GM23248 (cell line): ENCODE results near the gene NCOA7. TPM values are rescaled to one million over a fixed set of nuclear protein-coding genes. Genes with fewer than 3 reads are reported as not detected.

Experiments
- DNase-seq: peaks from one replicate; pipeline ENCODE4 v3.0.0-alpha.2; 2015
- H2AFZ ChIP-seq: fragments of 200-600 bp; sonication (generic); 2 replicates; pipeline ENCODE4 v1.6.1; 2016; ENCODE audit warnings: antibody characterized with exemption
- H3F3A ChIP-seq: fragments of 200-600 bp; sonication (generic); 2 replicates; pipeline ENCODE4 v1.6.1; 2016; ENCODE audit warnings: mild to moderate bottlenecking, antibody characterized with exemption, mixed run types; ENCODE audit not compliant: insufficient read depth
- H3K27ac ChIP-seq: fragments of 200-600 bp; sonication (generic); 2 replicates; pipeline ENCODE4 v1.5.1; 2016; ENCODE audit warnings: mild to moderate bottlenecking
- H3K27me3 ChIP-seq: fragments of 200-600 bp; sonication (generic); replicated peaks from 2 replicates; pipeline ENCODE4 v1.6.1; 2016; ENCODE audit warnings: mild to moderate bottlenecking; ENCODE audit not compliant: insufficient read depth
- H3K36me3 ChIP-seq: fragments of 200-600 bp; sonication (generic); 2 replicates; pipeline ENCODE4 v1.6.1; 2016; ENCODE audit warnings: low read depth, mild to moderate bottlenecking
- H3K4me1 ChIP-seq: fragments of 200-600 bp; sonication (generic); 2 replicates; pipeline ENCODE4 v1.6.1; 2016; ENCODE audit warnings: mild to moderate bottlenecking; ENCODE audit not compliant: insufficient read depth
- H3K4me2 ChIP-seq: fragments of 200-600 bp; sonication (generic); one replicate; pipeline ENCODE4 v1.6.1; 2016; ENCODE audit warnings: mild to moderate bottlenecking; ENCODE audit not compliant: unreplicated experiment
- H3K4me3 ChIP-seq: fragments of 200-600 bp; sonication (generic); 2 replicates; pipeline ENCODE4 v1.5.1; 2016; ENCODE audit warnings: mild to moderate bottlenecking
- H3K79me2 ChIP-seq: fragments of 200-600 bp; sonication (generic); 2 replicates; pipeline ENCODE4 v1.6.1; 2016; ENCODE audit warnings: mild to moderate bottlenecking; ENCODE audit not compliant: insufficient read depth
- H3K9ac ChIP-seq: fragments of 200-600 bp; sonication (generic); 2 replicates; pipeline ENCODE4 v1.6.1; 2016; ENCODE audit warnings: mild to moderate bottlenecking
- H3K9me2 ChIP-seq: fragments of 200-600 bp; sonication (generic); 2 replicates; pipeline ENCODE4 v1.6.1; 2016; ENCODE audit warnings: mixed run types, mild to moderate bottlenecking, moderate library complexity; ENCODE audit not compliant: insufficient read depth
- H3K9me3 ChIP-seq: fragments of 200-600 bp; sonication (generic); one replicate; pipeline ENCODE4 v1.6.1; 2017; ENCODE audit warnings: low read depth
- H4K20me1 ChIP-seq: fragments of 200-600 bp; sonication (generic); 2 replicates; pipeline ENCODE4 v1.6.0; 2016; ENCODE audit not compliant: insufficient read depth
- EZH2 ChIP-seq: fragments of 200-600 bp; sonication (generic); IDR thresholded peaks from 2 replicates; pipeline ENCODE4 v1.6.1; 2018; ENCODE audit warnings: antibody characterized with exemption, mild to moderate bottlenecking; ENCODE audit not compliant: insufficient read depth, poor library complexity, severe bottlenecking
- EZH2phosphoT487 ChIP-seq: fragments of 200-600 bp; sonication (generic); IDR thresholded peaks from 2 replicates; pipeline ENCODE4 v1.6.1; 2018; ENCODE audit warnings: antibody characterized with exemption, moderate library complexity, mild to moderate bottlenecking, low read depth; ENCODE audit not compliant: insufficient read depth
- WGBS, 2 experiments: methylation state at CpG; one replicate each; pipeline ENCODE4 v1.1.6; 2015 to 2017; ENCODE audit warnings: low lambda C conversion rate in 2 of 2, low coverage in 1 of 2; ENCODE audit errors: missing lambda C conversion rate in 2 of 2; 5-methylcytosine and 5-hydroxymethylcytosine counted together
- in situ Hi-C: fragments of 300-500 bp; cut with MboI; formaldehyde crosslinking; loops from 2 replicates; pipeline ENCODE4 v1.15.0; 2020
- polyA plus RNA-seq: library from polyadenylated mRNA; unstranded; fragments of >200 nt; fragmentation: Nextera tagmentation; extraction: Ambion mirVana; gene quantifications from 2 replicates; pipeline ENCODE4 v1.2.1, GENCODE V29; 2016
- total RNA-seq: library from RNA; depleted of rRNA; stranded (reverse); fragments of >200 nt; shearing (Covaris generic); gene quantifications from 2 replicates; pipeline ENCODE4 v1.2.3, GENCODE V29; 2014

NCOA7 gene
- total and polyA plus RNA-seq, 2 experiments from 2014 or later: 9.5 to 10.2 TPM

GRCh38 chr6:125806813-125807212 lies 16.1 kb downstream of the NCOA7 start:
- no peak for DNase-seq
- H3K4me1 ChIP-seq: peaks cover 3% of the 10 kb centered on the region
- H3K36me3 ChIP-seq: no peaks in the 10 kb centered on the region
- no peak overlapping the region for H2AFZ ChIP-seq
- WGBS, 2 experiments: 95 to 100% methylated on average over 4 of the region's 4 CpGs
- peaks cover 26% of the 10 kb centered on the region for H3K79me2 ChIP-seq
- no peak overlapping the region for H3K9ac ChIP-seq
- H3K9me3 ChIP-seq: no peaks in the 10 kb centered on the region
- H3K27ac ChIP-seq: no peak overlapping the region
- H3F3A ChIP-seq: peaks cover 8% of the 10 kb centered on the region
- H3K27me3 ChIP-seq: no peaks in the 10 kb centered on the region
- no peak for TF ChIP-seq EZH2
- H3K4me2 ChIP-seq: no peak overlapping the region
- H4K20me1 ChIP-seq: no peaks in the 10 kb centered on the region
- peaks cover 4% of the 10 kb centered on the region; the same call in 1 of the 2 replicates for H3K9me2 ChIP-seq
- in situ Hi-C loops: no loop called here
- H3K4me3 ChIP-seq: no peak overlapping the region

DNA sequence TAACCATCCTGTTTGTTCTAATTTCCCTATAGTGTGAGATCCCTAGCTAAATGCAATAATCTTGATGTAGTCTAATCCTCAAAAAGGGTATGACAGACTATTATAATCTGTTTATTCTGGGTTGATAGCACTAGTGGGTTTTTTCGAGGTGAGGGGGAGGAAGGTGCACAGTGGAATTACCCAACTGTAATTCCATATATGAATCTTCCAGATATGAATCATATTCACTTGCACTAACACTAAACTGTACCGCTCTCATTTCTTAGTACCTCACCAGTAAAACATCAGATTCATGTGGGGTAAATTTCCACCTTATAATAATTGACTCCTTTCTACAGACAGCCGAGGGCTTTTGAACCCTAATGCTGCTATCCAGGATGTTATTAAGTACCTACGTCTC lies 16.5 kb downstream of the NCOA7 start:
- in situ Hi-C loops: no loop called here
- Histone ChIP-seq H3K9ac (no peak overlapping the region), H3K4me2 (no peak overlapping the region), H3F3A (peaks cover 13% of the 10 kb centered on the region), H3K9me3 (no peaks in the 10 kb centered on the region), H3K36me3 (no peaks in the 10 kb centered on the region), H3K4me3 (no peak overlapping the region), H3K27ac (no peak overlapping the region), H2AFZ (no peak overlapping the region), H3K27me3 (no peaks in the 10 kb centered on the region), H4K20me1 (no peaks in the 10 kb centered on the region), H3K9me2 (peaks cover 4% of the 10 kb centered on the region; the same call in 1 of the 2 replicates), H3K4me1 (peaks cover 7% of the 10 kb centered on the region), H3K79me2 (peaks cover 21% of the 10 kb centered on the region)
- WGBS, 2 experiments: 97% methylated on average over 4 of the region's 4 CpGs
- TF ChIP-seq EZH2phosphoT487 (no peak), EZH2 (no peak)
- no peak for DNase-seq

GRCh38 chr6:125808060-125808459 lies 17.3 kb downstream of the NCOA7 start:
- Histone ChIP-seq H3K36me3 (no peaks in the 10 kb centered on the region), H3K4me1 (peaks cover 13% of the 10 kb centered on the region), H3K27ac (no peak overlapping the region), H3F3A (peaks cover 21% of the 10 kb centered on the region), H3K27me3 (no peaks in the 10 kb centered on the region), H3K9me3 (no peaks in the 10 kb centered on the region), H3K9me2 (peaks cover 4% of the 10 kb centered on the region; the same call in 1 of the 2 replicates), H3K79me2 (peaks cover 20% of the 10 kb centered on the region), H3K4me2 (no peak overlapping the region), H3K9ac (no peak overlapping the region), H4K20me1 (no peaks in the 10 kb centered on the region), H3K4me3 (no peak overlapping the region), H2AFZ (no peak overlapping the region)
- no peak for DNase-seq
- in situ Hi-C loops: no loop called here
- WGBS, 2 experiments: 71 to 75% methylated on average over 4 of the region's 4 CpGs
- TF ChIP-seq EZH2phosphoT487 (no peak), EZH2 (no peak)

DNA sequence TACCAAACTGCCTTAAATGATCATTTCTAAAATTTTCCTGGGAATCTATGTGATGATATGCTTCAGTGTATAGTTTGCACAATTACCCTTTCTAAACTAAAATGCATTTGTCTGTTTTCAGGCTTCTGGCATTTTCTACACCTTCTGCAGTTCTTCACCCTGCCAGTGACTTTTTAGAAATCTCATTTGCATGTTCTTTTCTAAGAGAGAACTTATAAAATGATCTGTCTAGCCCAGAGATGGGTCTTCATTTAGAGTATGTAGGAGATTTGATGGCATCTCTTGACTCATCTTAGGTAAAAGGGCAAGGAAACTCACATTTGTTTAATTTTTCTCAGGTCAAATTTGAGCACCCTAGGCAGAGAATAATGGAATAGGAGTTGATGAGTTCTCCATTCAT lies 17.8 kb downstream of the NCOA7 start:
- H3K9ac ChIP-seq: no peak overlapping the region
- peaks cover 20% of the 10 kb centered on the region for H3K79me2 ChIP-seq
- H3K4me3 ChIP-seq: no peak overlapping the region

More for the DNA sequence above, 17.8 kb downstream of the NCOA7 start:
- no peak for DNase-seq
- Histone ChIP-seq H3K27me3 (no peaks in the 10 kb centered on the region), H4K20me1 (no peaks in the 10 kb centered on the region), H3K4me1 (peaks cover 15% of the 10 kb centered on the region), H3K4me2 (no peak overlapping the region), H3K9me2 (peaks cover 4% of the 10 kb centered on the region; the same call in 1 of the 2 replicates), H3K27ac (no peak overlapping the region), H2AFZ (no peak overlapping the region), H3K9me3 (no peaks in the 10 kb centered on the region), H3K36me3 (no peaks in the 10 kb centered on the region), H3F3A (peaks cover 25% of the 10 kb centered on the region)
- TF ChIP-seq EZH2 (no peak), EZH2phosphoT487 (no peak)
- in situ Hi-C loops: no loop called here
